Stimulated activated CD4-positive, alpha-beta T cell treated with anti-CD3 and anti-CD28 coated beads, Interleukin-2, amount 100 ng/mL, for 4 hours (primary cell): ENCODE data around the gene CALHM4.

ENCODE experiments used
- DNase-seq: peaks from one replicate; pipeline ENCODE4 v3.0.0-alpha.2; 2020; ENCODE audit warnings: low read depth

CALHM4 gene, protein sequence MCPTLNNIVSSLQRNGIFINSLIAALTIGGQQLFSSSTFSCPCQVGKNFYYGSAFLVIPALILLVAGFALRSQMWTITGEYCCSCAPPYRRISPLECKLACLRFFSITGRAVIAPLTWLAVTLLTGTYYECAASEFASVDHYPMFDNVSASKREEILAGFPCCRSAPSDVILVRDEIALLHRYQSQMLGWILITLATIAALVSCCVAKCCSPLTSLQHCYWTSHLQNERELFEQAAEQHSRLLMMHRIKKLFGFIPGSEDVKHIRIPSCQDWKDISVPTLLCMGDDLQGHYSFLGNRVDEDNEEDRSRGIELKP

DNA sequence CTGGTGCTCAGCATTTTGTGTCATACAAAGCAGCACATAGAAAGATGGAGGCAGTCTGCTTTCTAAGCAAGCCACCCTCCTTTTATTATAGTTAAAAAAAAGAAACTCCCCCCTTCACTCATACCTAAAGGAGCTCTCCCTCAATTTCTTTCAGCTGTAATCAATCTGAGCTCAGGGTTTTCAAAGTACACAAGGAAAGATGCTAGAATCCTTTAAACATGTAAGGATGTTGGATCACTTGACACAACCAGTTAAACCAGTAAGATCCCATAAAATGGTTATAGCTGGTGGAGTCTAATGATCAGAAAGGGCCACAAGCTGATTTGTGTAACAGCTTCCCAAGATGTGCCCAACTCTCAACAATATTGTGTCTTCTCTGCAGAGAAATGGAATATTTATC lies at the start of gene CALHM4:
Gene CALHM4, plus strand, starts transcription at position 301 of the 400 bp plus-strand sequence. Its CDS starts 43 bp downstream, at position 344.
- DNase-seq, result no peak

DNA sequence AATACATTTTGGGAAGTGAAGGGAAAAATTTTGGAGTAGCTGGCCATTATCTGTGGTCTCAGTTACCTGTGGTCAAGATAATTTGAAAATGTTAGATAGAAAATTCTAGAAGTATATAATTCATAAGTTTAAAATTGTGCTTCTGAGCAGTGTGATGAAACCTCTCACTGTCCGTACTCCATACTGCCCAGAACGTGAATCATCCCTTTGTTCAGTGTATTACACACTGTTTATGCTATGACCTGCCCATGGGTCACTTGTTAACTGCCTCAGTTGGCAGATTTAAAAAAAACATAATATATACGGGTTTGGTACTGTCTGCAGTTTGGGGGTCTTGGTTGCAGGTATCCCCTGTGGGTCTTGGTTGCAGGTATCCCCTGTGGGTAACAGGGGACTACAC lies 46.2 kb upstream of the CALHM4 start:
- DNase-seq, result no peak

DNA sequence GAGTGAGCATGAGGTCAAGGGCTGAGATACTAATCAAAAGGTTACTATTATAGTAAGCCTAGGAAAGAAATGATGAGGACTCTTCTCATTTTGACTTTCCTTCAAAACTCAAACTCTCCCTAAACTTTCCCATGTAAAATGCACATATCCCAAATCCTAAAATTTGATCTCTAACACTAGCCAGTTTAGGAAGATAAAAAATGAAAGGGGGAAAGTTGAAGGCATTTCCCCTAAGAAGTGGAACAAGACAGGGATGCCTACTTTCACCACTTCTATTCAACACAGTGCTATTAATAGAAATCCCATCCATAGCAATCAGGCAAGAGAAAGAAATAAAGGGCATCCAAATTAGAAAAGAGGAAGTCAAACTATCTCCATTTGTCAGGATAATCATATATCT lies 45.0 kb upstream of the CALHM4 start:
- DNase-seq, result no peak

DNA sequence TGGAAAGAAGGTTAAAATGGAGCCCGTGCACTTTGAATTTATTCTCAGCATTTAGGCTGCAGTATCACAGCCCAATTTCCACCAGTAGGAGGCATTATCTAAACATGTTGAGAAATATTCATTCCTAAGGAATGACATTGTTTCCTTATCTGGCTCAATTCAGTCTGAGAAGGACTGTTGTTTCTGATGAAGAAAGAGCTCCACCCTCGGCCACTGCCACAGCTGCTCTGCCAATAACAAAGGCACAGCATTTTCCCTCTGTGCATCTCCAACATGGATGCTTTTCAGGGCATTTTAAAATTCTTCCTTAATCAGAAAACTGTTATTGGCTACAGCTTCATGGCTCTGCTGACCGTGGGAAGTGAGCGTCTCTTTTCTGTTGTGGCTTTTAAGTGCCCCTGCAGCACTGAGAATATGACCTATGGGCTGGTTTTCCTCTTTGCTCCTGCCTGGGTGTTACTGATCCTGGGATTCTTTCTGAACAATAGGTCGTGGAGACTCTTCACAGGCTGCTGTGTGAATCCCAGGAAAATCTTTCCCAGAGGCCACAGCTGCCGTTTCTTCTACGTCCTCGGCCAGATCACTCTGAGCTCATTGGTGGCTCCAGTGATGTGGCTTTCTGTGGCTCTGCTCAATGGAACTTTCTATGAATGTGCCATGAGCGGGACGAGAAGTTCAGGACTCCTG lies 42.0 kb upstream of the CALHM4 start, which contains the start of gene CALHM5:
Gene CALHM5, plus strand, starts transcription at position 216 of the 687 bp plus-strand sequence. Its CDS starts 58 bp downstream, at position 274.
- DNase-seq, result no peak

DNA sequence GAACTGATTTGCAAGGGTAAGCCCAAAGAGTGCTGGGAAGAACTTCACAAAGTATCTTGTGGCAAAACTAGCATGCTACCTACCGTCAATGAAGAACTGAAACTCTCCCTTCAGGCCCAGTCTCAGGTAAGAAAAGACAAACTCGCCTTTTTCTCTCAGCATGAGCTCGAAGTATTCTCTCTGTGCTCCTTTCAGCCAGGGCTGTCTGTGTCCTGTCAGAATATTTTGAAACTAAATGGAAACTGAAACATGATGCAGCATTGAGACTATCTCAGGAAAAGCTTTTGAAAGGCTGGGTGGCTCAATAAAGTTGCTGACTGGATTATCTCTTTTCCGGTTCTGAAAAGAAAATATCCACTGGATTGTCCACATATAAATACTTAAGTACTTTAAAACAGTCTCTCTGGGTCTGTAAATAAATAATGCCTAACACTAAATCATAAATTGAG lies 41.4 kb upstream of the CALHM4 start:
- no peak for DNase-seq

DNA sequence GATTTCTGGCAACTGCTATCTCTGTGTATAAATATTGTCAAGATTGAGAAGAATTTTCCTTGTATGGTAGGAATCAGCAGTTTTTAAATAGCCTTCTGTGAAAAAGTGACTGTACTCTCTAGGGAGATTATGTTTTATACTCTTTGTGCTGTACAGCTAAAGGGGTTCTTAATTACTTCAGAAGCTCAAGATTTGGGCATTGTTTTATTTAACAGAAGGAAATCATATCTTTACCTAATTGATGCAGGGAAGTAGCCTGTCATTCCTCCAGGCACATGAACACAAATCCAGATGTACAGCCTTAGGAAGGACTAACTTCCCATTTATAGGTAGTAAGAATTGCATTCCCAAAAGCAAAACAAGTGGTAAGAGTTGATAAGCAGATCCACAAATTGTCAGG lies 40.8 kb upstream of the CALHM4 start:
- no peak for DNase-seq

DNA sequence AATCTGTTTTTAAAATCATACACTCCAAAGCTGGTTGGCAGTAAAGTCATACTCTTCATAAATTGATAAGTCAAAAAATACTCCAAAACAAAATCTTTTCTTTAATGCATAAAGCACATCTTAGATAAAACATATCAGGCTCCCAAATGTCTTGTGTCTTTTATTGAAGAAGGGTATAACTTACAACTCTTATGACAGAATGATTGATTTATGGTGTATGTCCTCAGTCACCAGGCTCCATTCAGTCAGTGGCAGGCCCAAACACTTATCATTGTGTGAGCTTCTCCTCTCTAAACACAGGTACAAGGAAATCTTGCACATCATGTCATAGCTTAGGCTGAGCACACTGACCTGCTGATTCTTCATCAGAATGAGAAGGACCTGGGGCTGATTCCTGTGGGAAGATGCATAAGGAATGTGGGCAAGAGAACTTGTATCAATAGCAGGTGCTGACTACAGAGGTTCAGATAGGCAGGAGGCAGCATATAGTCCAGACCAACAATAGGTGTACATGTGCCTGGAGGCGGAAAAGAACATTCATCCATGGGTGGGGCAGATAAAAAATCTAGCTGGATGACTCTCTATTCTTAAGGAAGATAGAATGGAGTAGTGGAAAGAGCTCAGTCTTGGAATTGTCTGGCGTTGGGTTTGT lies 40.2 kb upstream of the CALHM4 start:
- no peak for DNase-seq

DNA sequence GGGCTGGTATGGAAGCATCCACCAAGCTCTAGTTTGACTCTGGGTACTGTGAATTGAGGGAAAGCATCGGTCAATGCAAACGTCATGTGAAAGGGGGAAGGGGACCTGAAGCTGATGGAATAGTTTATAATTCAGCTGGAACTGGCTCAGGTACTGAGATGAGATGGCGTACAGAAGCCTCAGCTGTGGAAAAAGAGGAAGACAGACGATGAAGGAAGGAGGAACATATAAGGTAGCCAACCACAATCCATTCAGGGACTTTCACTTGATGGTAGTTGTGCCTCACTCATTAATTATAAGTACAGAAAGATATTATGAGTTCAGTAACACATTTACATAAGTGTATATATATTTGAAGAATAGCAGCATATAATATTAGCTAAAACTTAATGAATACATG lies 39.4 kb upstream of the CALHM4 start:
- DNase-seq, result no peak

DNA sequence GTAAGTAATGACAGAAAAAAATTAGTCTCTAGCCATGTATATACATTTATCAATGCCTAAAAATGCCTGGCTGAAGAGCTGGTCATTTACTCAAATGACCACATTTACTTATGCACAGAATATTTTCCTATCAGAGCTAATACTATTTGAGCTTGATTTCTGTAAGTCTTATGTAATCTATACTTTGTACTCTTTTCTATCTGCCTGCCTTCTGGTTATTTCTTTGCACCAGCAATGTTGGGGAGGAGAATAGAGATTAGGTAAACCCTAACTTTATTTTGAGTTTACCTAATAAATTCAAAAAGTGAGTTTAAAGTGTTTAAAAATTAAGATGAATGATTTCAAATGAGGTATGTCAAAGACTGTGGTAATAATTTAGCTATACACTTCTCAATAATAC lies 38.4 kb upstream of the CALHM4 start:
- DNase-seq, result no peak

DNA sequence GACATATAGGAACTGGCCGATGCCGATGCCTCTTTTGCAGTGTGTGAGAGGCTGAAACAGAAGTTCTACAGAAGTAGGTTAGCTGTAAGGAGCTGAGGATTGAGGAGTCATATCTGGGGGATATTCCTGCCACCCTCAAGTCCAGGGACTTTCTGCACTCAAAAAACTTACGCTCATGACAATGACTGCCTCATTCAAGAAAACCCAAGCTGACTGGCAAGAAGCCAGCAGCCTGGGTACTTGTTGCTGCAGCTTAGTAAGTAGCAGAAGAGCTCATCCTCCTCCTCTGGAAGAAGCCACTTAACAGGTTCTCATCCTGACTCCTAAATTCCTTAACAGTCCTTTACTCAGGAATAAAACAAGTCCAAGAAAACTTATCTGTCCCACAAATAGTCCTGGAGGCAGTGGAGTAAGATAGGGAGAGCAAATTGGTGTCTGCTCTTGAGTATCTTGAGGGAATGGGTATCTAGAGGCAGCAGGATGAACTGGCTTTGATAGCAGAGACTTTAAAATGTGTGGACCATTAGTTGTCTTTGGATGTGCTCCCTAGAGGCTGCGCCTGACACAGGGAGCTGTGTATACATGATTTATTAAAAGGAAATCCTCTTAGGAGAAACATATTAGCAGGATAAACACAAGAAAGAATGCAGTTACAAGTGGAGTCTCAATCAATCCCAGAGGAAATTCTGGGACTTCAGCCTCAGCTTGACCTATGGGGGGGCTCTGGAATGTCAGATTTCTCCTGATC lies 34.8 kb upstream of the CALHM4 start:
- DNase-seq, result no peak

DNA sequence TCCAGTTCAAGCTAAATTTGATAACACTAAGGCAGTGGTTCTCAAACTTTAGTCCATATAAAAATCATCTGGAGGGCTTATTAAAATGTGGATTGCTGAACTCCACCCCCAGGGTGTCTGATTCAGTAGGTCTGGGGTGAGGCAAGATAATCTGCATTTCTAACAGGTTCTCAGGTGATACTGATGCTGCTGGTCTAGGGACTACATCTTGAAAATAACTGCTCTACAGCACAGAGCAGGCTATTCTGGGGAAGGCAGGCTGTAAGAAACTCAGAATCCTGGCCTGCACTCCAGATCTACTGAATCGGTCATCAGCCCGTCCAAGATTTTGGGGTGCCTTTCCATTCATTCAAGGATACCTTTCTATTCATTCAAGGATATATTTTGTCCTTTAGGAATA lies 30.7 kb upstream of the CALHM4 start:
- DNase-seq, result no peak

DNA sequence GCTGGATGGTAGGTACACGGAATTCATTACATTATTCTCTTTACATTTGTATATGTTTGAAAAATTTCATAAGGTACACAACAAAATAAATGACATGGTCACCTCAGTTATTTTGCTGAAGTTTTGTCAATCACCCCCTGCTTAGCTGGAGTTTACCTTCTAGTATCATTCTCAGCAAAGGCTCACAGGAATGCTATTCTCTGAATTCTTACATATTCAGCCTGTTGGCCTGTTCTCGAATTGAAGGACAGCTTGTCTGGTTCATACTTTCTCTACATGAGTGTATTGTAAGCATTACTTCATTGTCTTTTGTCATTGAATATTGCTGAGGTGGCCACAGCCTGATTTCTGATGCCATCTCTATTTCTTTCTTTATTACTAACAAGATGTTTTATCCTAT lies 29.3 kb upstream of the CALHM4 start:
- no peak for DNase-seq

DNA sequence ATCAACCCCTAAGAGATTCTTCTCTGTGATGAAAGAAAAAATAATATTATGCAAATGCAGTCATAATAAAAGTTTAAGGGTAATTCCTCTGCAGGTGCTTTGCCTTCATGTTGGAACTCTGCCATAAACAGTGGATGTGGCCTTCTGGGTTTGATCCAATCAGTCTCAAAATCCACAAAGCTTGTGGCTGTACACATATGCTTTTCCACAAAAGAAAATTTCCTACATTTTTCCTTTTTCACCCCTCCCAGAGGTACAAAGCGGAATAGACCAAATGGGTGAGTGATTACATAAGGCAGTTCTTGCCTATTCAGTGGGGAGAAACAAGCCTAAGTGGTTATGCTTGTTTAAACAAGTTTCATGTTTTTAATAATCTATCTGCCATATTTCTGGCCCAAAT lies 25.4 kb upstream of the CALHM4 start:
- DNase-seq, result no peak

DNA sequence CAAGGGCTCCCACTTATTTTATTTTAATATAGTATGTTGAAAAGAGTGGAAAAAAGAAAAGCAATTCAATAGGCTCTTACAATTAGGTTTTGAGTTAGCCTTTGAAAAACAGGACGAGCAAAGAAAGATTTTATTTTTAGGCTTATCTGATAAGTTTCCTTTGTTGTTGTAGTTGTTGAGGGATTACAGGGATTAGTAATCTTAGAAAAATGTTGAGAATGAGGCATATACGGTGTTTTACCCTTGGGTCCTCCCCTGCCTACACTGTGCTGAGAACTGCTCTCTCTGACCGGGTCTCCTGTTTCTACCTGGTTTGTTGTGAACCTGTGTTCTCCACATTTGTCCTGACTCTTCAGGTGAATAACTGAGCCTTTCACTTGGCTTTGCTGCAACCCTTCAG lies 24.8 kb upstream of the CALHM4 start:
- no peak for DNase-seq

DNA sequence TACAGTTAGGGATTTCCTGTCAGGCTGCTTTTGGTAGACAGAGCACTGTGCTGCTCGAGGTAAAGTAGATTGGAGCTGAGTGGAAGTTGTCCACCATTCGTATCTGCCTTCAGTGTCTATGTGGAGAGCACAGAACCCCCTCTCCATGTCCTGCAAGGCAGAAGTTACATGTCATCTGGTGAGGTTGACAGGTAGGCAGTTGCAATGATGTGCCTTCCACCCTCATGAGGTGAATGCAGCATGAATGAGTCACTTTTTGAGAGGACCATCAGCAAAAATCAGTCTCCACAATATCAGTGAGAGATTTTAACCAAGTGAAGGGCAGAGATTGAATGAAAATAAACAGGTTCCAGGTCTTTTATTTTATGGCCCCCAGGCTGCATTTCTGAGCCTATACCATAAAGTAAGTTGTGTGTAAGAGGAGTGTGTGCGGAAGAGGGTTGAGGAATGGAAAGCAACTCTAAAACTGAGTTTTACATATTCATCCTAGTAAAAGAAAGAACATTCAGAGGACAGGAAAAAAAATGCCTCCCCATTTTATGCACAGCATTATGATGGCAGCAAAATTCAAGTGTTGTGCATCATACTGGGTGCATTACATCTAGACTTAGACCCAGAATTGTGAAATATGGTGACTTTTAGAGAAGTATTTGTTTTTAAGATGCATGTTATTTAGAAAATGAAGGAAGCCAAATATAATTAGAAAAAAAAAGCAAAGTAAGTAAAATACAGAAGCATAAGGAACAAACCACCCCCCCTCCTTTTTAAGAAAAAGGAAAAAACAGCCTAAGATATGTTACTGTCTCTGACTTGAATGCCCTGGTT lies 23.9 kb upstream of the CALHM4 start:
- no peak for DNase-seq

DNA sequence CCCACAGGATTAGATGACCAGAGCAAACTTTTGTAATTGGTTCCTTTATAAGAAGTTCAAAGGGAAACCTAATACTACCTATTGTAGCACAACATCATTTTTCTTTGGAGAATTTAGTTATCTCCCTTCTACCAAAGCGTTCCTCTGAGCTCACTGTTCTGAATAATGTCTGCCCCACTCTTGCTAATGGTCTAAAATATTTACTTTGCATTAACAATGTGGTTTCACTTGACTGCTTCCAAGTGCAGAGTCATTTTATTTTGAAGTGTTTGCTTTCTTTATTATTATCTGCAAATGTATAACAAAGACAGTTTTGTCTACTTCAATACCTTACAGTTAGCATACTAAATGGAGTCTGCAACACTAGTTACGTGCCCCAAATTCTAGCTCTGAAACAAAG lies 23.1 kb upstream of the CALHM4 start:
- no peak for DNase-seq

DNA sequence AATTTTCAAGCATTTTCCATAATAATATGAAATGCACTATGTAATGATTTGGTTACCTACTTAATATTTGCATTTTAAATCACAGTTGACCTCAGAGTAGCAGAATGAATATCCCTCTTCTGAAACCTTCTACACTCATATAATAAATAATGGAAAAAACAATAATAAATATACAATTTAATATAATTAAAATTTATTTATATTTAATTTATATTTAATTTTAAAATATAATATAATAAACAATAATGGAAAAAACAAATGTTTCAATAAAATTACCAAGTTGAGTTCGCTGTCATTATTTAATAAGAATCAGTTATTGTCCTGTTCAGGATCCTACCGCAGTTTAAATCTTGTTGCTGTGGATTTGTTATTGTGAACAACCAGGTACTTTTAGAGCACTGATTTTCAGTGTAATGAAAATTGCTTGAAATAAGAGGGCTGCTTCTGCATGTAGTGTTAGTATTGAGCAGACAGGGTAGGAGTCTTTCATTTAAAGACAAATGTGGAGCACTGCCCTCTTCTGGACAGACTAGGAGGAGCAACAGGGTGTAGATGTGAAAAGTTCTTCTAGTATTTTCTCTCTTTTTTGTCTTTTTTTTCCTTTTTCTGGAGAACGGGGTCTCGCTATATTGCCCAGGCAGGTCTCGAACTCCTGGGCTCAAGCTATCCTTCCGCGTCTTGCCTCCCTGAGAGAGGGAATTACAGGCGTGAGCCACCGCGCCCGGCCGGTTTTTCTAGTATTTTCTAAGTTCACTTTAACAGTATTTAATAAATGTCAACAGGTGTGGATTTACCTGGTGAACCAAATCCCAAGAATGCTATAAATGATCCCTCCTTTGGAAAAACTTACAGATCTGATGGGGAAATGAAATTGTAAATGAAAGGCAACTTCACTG lies 21.6 kb upstream of the CALHM4 start:
- peak; percentile 47 for DNase-seq

DNA sequence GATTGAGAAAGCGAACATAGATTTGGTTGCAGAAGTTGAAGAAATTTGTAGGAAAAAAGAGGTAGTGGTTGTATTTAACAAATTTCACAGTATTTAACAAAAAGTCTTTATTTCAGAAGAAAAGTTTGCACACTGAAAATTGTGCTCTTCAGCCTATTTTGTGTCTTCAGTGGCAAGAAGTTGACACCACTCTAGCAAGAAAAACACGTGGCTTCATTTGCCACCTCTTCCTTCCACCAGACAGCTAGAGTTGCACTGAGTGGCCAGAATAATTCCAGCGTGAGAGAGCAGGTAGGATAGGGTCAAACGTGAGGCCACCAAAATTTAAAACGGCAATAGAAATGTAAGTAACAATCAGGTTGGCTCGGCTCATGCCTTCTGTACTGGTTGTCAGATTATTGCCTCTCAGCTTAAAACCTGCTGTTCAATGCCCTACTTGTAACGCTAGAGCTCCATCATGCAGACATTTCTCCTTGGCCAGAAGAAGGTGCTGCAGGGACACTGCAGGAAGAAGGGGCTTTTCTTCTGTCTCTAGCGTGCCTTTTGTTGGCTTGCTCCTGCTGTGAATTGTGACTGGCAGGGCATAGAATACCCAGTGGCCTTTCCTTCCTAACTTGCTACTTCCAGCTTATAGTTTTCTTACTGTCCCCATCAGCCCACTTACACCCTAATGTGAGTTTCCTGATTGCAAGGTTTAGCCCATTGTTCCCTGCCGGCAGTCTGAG lies 20.2 kb upstream of the CALHM4 start:
- DNase-seq, result no peak

DNA sequence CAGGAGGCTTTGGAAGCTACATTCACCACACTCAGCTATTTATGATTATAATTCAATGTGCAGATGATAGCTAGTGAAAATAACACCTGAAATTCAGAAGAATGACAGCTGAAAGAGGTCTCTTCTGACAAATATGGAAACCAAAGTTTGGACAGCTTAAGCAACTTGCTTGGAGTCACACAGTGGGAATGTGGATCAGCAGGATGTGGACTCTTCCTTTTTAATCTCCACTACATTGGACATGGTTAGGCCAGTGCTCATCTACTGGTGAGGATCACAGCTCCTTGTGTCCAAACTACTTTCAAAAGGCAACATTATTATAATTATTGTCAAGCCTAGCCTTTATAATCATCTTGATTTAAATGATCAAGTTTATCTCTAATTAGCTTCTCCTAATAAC lies 18.4 kb upstream of the CALHM4 start:
- DNase-seq, result no peak

DNA sequence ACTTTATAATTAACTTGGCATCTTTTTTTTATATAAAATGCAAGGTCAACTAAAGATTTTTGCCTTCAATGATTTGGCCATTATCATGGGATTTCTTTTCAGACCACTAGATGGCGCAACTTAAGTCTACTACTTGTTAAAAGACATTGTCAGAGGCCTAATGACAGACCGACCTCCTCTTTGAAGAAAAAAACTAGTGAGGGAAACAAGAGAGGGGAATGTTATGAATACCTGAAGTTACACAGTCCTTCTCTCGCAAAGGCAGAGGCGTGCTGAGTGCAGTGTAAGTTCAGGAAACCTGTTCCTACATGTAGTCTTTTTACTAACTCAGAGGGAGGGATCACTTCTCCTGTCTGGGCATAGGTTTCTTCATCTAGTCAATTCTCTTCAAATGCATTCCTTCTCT lies 17.3 kb upstream of the CALHM4 start:
- no peak for DNase-seq
